BE2C (cell line): Measurements from ENCODE around the gene SPATA2L.
A peak's percentile ranks its signal among the peaks of the same experiment; 100 is the strongest.
"Not testable (repeated sequence)": the region's sequence is repeated elsewhere in the genome, so short reads cannot be mapped to it uniquely, and the experiment has no call there.

ENCODE experiments used
- DNase-seq: peaks from one replicate; pipeline ENCODE4 v3.0.0-alpha.2; 2020
- H3K27me3 ChIP-seq: fragments of 250-450 bp; sonication (Bioruptor Pico); 2 replicates; pipeline ENCODE4 v1.5.1; 2020; ENCODE audit warnings: mild to moderate bottlenecking
- H3K36me3 ChIP-seq: fragments of 250-450 bp; sonication (Bioruptor Pico); 2 replicates; pipeline ENCODE4 v1.5.1; 2020; ENCODE audit warnings: mild to moderate bottlenecking
- H3K4me1 ChIP-seq: fragments of 250-450 bp; sonication (Bioruptor Pico); 2 replicates; pipeline ENCODE4 v1.5.1; 2020
- H3K4me3 ChIP-seq: 2 replicates; pipeline ENCODE4 v1.5.1; 2011; ENCODE audit warnings: low read depth, low read length
- H3K9me3 ChIP-seq: fragments of 250-450 bp; sonication (Bioruptor Pico); 2 replicates; pipeline ENCODE4 v1.5.1; 2020
- TF ChIP-seq, protein P1 (sequence below): IDR thresholded peaks from 2 replicates; pipeline ENCODE4 v1.5.1; 2012; ENCODE audit warnings: mild to moderate bottlenecking, low read depth, low read length

Gene SPATA2L

DNA sequence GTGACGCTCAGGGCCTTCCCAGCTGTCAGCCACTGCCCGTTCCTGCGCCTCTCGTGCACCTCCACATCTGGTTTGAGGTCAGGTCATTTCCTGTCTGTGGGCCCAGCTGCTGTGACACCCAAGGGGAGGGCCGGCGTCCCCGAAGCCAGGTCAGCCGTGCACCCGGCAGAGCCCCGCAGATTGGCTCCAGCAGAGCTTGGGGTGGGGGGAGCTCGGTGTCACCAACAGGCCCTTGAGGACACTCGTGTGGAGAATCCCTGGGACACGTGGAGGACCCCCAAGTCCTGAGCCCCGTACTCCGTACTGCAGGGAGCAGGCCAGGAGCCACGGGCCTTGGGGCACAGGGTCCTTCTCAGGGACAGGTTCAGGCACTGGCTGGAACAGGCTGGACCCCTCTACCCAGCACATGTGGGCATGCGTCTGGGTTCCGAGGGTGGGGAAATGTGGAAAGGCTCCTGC lies 4.8 kb downstream of the SPATA2L start:
- TF ChIP-seq, protein P1, sequence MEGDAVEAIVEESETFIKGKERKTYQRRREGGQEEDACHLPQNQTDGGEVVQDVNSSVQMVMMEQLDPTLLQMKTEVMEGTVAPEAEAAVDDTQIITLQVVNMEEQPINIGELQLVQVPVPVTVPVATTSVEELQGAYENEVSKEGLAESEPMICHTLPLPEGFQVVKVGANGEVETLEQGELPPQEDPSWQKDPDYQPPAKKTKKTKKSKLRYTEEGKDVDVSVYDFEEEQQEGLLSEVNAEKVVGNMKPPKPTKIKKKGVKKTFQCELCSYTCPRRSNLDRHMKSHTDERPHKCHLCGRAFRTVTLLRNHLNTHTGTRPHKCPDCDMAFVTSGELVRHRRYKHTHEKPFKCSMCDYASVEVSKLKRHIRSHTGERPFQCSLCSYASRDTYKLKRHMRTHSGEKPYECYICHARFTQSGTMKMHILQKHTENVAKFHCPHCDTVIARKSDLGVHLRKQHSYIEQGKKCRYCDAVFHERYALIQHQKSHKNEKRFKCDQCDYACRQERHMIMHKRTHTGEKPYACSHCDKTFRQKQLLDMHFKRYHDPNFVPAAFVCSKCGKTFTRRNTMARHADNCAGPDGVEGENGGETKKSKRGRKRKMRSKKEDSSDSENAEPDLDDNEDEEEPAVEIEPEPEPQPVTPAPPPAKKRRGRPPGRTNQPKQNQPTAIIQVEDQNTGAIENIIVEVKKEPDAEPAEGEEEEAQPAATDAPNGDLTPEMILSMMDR = no peak
- peak; percentile 18 for DNase-seq
- no peaks in the 10 kb centered on the region for H3K9me3 ChIP-seq

DNA sequence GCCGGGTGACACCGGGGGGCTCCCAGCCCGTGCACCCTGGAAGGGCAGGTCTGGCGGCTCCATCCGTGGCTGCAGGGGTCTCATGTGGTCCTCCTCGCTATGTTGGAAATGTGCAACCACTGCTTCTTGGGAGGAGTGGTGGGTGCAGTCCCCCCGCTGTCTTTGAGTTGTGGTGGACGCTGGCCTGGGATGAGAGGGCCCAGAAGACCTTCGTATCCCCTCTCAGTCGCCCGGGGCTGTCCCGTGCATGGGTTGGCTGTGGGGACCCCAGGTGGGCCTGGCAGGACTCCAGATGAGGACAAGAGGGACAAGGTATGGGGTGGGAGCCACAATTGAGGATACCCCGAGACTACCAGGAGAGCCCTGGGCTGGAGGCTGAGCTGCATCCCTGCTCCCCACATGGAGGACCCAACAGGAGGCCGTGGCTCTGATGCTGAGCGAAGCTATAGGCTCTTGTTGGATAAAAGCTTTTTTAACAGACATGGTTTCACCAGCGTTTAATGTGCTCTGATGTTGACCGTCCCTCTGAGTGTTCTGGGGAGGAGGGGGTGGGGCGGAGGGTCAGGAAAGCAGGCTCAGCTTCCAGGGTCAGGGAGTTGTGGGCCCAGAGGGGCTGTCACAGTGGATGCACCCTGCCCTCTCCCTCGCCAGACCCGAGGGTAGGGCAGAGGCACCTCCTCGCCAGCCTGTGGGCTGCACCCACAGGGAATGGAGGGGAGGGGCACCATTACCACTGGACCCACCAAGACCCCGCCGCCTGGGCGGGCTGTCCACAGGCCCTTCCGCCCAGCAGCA lies 5.4 kb downstream of the SPATA2L start:
- Histone ChIP-seq H3K4me1 (peaks cover 23% of the 10 kb centered on the region), H3K9me3 (no peaks in the 10 kb centered on the region), H3K36me3 (peaks cover 38% of the 10 kb centered on the region), H3K4me3 (no peak overlapping the region), H3K27me3 (no peaks in the 10 kb centered on the region)
- TF ChIP-seq, protein P1 = no peak
- no peak for DNase-seq

More for the DNA sequence above, 4.8 kb downstream of the SPATA2L start:
- Histone ChIP-seq H3K36me3 (peaks cover 32% of the 10 kb centered on the region), H3K27me3 (no peaks in the 10 kb centered on the region), H3K4me1 (peaks cover 23% of the 10 kb centered on the region), H3K4me3 (no peak overlapping the region)

DNA sequence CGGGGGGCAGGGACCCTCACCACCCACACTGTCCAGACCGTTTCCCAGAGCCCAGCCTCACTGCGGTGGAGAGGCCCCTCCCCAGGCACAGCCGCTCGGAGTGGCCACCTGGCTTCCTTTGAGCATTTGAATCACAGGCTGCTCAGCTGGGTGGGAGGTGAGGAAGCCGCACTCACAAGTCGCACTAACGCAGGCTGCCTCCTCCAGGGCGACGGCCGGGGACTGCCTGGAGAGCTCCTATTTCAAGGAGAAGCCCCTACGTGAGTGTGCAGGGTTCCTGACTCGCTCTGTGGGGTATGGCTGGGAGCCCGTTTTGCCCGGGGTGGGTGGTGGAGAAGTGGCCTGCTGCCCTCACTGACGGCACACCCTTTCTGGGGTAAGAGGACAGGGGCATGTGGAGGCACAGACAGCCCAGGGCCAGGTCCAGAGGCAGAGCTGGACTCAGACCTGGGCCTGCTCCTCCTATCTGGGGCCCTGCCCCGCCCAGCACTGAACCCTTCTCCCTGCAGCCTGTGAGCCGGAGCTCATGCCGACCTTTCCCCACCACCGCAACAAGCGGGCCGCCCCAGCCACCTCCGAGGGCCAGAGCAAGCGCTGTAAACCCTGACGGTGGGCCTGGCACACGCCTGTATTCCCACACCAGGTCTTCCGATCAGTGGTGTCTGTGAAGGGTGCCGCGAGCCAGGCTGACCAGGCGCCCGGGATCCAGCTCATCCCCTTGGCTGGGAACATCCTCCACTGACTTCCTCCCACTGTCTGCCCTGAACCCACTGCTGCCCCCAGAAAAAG lies 6.2 kb downstream of the SPATA2L start:
- H3K36me3 ChIP-seq = peaks cover 42% of the 10 kb centered on the region
- H3K27me3 ChIP-seq = no peaks in the 10 kb centered on the region
- DNase-seq = no peak
- TF ChIP-seq, protein P1 = no peak
- no peaks in the 10 kb centered on the region for H3K9me3 ChIP-seq
- peaks cover 20% of the 10 kb centered on the region for H3K4me1 ChIP-seq
- no peak overlapping the region for H3K4me3 ChIP-seq

DNA sequence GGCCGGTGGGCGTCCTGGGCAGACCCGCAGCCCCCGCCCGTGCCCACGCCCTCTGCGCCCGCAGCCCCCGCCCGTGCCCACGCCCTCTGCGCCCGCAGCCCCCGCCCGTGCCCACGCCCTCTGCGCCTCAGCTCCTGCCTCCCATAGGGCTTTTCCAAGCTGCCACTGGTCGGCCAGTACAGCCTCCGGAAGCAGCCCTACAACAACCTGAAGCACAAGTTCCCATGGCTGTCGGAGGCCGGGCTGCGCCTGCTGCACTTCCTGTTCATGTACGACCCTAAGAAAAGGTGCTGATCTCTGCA lies 6.8 kb downstream of the SPATA2L start:
- not testable (repeated sequence) for DNase-seq, H3K27me3 ChIP-seq, H3K9me3 ChIP-seq, H3K4me3 ChIP-seq
- H3K4me1 ChIP-seq = peaks cover 17% of the 10 kb centered on the region
- peaks cover 42% of the 10 kb centered on the region for H3K36me3 ChIP-seq

DNA sequence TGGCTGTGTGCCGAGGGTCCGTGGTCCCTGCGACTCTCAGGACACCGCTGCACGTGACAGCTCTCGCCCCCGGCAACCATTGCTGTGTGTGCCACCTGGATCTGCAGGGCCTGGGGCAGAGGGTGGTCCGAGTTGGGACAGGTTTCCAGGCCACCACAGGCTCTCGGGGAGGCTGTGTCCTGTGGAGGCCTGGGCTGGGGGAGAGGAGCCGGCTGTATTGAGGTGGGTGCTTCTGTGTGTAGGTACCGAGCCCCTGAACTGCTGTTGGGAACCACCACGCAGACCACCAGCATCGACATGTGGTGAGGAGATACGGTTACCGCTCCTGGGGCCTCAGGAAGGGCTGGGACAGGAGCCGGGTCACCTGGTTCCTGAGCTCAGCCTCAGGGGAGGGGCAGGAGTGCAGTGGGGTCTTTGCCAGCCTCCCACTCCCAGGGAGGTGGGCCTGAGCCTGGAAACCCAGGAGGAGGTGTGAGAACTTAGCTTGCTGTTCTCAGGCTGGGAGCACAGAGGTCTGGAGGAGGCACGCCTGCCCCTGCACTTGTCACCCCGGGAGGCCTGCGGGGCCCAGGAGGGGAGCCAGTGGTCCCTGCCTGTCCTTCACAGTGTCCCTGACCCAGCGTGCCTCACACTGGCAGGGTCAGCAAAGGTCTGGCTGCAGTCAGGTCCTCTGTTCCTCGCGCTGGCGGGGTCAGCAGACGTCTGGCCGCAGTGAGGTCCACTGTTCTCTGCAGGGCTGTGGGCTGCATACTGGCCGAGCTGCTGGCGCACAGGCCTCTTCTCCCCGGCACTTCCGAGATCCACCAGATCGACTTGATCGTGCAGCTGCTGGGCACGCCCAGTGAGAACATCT lies 7.3 kb downstream of the SPATA2L start:
- H3K4me1 ChIP-seq = peaks cover 16% of the 10 kb centered on the region
- TF ChIP-seq, protein P1 = no peak
- DNase-seq = no peak
- no peaks in the 10 kb centered on the region for H3K27me3 ChIP-seq
- H3K36me3 ChIP-seq = peaks cover 46% of the 10 kb centered on the region
- no peaks in the 10 kb centered on the region for H3K9me3 ChIP-seq
- H3K4me3 ChIP-seq = no peak overlapping the region

DNA sequence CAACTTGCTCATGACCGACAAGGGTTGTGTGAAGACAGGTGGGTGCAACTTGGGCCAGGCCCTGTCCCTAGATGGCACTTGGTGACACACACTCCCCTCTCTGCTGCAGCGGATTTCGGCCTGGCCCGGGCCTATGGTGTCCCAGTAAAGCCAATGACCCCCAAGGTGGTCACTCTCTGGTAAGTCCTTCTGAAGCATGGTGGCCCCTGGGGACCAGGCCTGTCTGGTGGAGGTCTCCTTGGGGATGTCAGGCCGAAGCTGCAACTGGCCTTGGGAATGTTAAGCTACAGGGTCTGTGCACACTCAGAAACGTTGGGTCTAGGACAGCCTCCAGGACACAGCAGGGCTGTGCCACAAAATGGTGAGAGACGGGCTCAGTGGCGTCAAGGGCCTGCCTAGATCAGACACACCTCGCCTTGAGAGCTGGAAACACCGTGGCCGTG lies 8.2 kb downstream of the SPATA2L start:
- Histone ChIP-seq H3K4me1 (peaks cover 16% of the 10 kb centered on the region), H3K4me3 (no peak overlapping the region), H3K9me3 (no peaks in the 10 kb centered on the region), H3K36me3 (peaks cover 47% of the 10 kb centered on the region), H3K27me3 (no peaks in the 10 kb centered on the region)
- no peak for DNase-seq
- TF ChIP-seq, protein P1 = no peak
